Forelimb muscle (tissue), 1 donor: ENCODE data around the gene C4BPA. TPM values are rescaled to one million over a fixed set of nuclear protein-coding genes. Genes with fewer than 3 reads are reported as not detected.

Source experiments
- DNase-seq: peaks from one replicate; pipeline ENCODE4 v3.0.0-alpha.2; 2013; ENCODE audit warnings: low read depth
- polyA plus RNA-seq: library from polyadenylated mRNA; unstranded; fragments of 120-200 nt; gene quantifications from one replicate; pipeline ENCODE4 v1.2.1, GENCODE V29; 2013; ENCODE audit not compliant: insufficient read length

Gene C4BPA
- polyA plus RNA-seq, 1 donor, result 0.47 TPM

- DNase-seq, result no peak
Observed at GRCh38 chr1:207115269-207115668, 11.2 kb downstream of the C4BPA start.

GRCh38 chr1:207124389-207124788 is 20.4 kb downstream of the C4BPA start:
- no peak for DNase-seq

- no peak for DNase-seq
Observed at GRCh38 chr1:207128336-207128921, 24.4 kb downstream of the C4BPA start.

- DNase-seq, result no peak
Observed at GRCh38 chr1:207129053-207129452, 25.0 kb downstream of the C4BPA start.

- no peak for DNase-seq
Observed at GRCh38 chr1:207130252-207131036, 26.4 kb downstream of the C4BPA start.

- no peak for DNase-seq
Observed at GRCh38 chr1:207131163-207131562, 27.1 kb downstream of the C4BPA start.

- DNase-seq, result no peak
Observed at GRCh38 chr1:207134581-207134980, 30.5 kb downstream of the C4BPA start.

GRCh38 chr1:207139616-207140015 is 35.6 kb downstream of the C4BPA start:
- no peak for DNase-seq

- no peak for DNase-seq
Observed at GRCh38 chr1:207140536-207140935, 36.5 kb downstream of the C4BPA start.

- DNase-seq, result no peak
Observed at GRCh38 chr1:207145401-207146058, 41.5 kb downstream of the C4BPA start.

- no peak for DNase-seq
Observed at GRCh38 chr1:207151920-207152319, 47.9 kb downstream of the C4BPA start.

GRCh38 chr1:207152792-207153468 is 48.9 kb downstream of the C4BPA start:
- no peak for DNase-seq

GRCh38 chr1:207155028-207155427 is 51.0 kb downstream of the C4BPA start:
- no peak for DNase-seq

GRCh38 chr1:207156095-207156494 is 52.1 kb downstream of the C4BPA start:
- DNase-seq, result no peak

- no peak for DNase-seq
Observed at GRCh38 chr1:207156826-207157225, 52.8 kb downstream of the C4BPA start.

GRCh38 chr1:207164086-207164485 is 60.1 kb downstream of the C4BPA start:
- no peak for DNase-seq

- no peak for DNase-seq
Observed at GRCh38 chr1:207172321-207172720, 68.3 kb downstream of the C4BPA start.

- DNase-seq, result no peak
Observed at GRCh38 chr1:207172885-207173284, 68.9 kb downstream of the C4BPA start.

- no peak for DNase-seq
Observed at GRCh38 chr1:207173396-207173795, 69.4 kb downstream of the C4BPA start.

- DNase-seq, result no peak
Observed at GRCh38 chr1:207174913-207175312, 70.9 kb downstream of the C4BPA start.

GRCh38 chr1:207179036-207179435 is 75.0 kb downstream of the C4BPA start:
- no peak for DNase-seq

- no peak for DNase-seq
Observed at GRCh38 chr1:207181847-207182246, 77.8 kb downstream of the C4BPA start.
